GM18858 (cell line): ENCODE data around the gene VPS8.
"Not testable (repeated sequence)": the region's sequence is repeated elsewhere in the genome, so short reads cannot be mapped to it uniquely, and the experiment has no call there.

ENCODE experiments used
- ATAC-seq: cut with Tn5 transposase; IDR thresholded peaks from one replicate; pipeline ENCODE4 v1.9.1; 2021; ENCODE audit not compliant: unreplicated experiment

The VPS8 gene

DNA sequence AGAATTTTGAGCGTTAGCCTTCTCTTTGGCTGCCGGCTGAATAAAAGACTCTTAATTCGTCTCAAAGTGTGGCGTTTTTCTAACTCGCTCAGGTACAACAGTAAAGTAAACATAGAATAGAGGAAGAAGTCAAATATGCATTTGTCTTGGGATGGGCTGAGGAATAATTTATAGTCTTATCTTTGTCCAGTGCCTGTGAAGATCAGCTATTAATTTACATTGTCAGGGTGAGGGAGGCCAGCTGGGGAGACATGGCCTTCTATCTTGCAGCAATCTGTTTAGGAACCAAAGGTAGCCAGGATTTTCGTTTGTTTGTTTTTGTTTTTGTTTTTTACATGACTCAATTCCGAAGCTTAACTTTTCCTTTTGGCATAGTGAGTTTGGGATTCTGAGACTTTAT, 100.2 kb downstream of the VPS8 start:
- ATAC-seq, result no peak

DNA sequence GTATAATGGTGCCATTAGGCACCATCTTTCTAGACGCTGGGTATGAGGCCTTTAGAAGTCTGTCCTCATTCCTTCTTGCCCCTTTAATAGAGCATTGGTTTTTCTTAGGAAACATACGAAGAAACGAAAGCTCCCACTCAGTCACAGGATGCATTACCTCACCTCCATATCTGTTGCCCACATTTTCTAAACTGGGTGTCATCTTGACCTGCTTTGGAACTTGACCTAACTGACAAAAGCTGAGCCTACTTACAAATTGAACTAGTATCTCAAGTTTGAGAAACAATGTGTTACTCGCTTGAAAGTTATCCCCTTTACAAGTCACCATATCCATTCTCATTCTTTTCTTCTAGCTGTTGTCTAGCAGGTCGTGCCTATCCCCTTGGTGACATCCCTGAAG, 102.7 kb downstream of the VPS8 start:
- no peak for ATAC-seq

DNA sequence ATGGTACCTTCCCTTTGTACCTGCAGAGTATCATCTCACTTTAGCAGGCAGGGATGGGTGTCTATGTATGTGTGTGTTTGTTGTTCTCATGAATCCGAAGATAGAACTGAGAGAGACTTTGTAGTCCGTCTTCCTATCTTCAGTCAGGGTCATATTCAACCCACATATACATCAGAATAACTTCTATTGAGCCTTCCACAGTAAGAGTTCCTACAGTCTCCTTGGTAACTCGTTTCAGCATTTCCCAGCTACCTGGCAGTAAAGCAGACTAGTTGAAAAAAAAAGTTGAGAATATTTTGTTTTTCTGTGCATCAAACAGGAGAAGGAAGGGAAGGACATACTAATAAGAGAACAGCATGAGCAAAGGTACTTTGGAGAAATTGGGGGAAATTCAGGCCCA, 106.8 kb downstream of the VPS8 start:
- ATAC-seq, result no peak

DNA sequence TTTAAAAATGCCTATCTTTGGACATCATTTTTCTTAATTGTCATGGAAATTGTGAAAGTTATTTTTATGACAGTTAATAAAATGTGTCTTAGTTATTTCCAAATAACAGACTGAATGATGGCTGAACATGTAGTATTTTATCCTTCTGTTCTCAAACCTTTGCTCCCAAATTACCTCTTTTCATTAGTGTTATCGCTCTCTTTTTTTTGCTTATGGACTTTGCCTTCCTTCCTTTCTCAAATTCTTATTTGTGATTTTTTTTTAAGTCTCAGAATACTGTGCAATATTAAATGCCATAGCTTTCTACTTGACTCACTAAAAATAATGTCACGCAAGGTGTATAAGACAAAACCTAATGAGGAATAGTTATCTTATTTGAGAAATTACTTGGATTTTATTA, 107.7 kb downstream of the VPS8 start:
- no peak for ATAC-seq

DNA sequence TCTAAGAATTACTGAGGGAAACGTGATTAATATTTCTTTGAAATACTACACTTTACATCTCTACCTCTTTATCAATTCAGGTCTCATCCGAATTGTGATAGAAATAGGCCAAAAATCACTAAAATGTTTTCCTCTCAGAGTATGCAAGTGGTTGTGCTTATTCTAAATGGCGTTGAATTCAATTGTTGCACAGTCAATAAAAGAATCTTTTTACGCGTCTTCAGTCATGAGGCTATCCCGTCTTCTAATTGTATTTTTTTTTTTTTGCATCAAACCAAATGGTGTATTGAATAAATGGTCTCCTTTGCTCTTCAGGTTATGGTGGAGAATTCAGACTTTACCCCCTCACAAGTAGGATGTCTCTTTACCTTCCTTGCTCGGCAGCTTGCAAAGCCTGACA, 112.6 kb downstream of the VPS8 start:
- no peak for ATAC-seq

DNA sequence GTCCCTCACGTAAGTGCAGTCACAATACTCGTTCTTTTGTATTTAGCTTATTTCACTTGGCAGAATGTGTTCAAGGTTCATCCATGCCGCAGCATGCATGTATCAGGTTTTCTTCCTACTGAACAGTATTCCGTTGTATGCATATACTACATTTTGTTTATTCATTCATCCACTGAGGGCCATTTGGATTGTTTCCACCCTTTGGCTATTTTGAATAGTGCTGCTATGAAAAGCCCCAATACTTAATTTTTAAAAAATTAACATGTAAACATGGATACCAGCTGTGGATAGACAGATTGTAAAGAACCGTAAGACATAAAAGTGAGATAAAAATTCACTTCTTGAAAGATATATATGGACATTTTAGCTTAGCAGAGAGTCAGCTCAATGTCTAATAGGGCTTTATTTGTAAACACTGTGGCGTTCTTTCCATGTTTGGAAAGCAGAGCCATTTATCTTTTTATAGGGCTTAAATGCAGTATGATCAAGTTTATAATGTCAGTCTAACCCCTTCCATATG, 115.9 kb downstream of the VPS8 start:
- ATAC-seq, result no peak

DNA sequence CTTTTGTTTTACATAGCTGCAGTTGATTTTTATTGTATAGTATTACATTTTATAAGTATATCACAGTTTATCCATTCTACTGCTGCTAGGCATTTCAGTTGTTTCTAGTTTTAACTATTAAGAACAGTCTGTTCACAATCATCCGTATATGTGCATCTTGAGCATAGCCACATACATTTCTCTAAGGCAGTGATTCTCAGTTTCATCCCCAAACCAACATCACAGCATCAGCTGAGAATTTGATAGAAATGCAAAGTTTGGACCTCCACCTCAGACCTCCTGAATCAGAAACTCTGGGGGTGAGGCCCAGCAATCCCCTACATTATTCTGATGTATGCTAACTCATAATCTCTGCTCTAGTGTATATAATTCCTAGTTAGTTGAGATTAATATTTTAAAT, 120.8 kb downstream of the VPS8 start:
- ATAC-seq, result no peak

DNA sequence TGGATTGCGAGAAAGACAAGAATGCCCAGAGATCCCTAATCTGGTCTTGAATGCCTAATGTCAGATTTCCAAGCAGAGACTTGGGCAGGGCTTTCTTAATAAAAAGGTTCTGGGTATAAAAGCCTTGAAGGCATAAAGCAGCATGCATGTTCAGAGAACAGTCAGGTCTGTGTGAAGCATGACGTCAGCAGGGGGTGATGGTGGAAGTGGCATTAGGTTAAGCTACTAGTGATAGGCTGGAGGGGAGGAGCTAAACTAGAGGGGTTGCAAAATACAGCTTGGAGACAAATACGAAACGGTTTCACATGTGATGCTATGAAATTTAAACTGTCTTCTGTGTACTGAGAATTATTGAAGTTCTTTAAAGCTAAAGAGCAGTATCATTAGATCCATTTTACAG, 125.6 kb downstream of the VPS8 start:
- no peak for ATAC-seq

DNA sequence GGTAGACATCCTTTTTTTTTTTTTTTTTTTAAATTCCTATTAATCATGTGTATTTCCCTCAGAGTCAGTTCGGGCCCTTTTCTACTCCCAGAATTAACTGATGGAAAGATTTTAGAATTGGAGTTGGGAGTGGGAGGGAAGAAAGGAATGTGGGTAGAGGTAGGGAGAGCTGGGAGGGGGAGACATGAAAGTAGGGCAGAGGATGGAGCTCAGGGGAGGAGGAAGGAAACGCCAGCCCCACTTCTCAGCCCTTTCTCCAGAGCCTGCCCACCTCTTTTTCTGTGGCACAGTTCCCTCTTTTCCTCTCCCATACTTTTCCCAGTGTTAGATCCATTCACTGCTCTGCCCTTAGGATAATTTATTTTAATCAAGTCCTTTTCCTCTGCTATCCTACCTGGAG, 129.4 kb downstream of the VPS8 start:
- no peak for ATAC-seq

DNA sequence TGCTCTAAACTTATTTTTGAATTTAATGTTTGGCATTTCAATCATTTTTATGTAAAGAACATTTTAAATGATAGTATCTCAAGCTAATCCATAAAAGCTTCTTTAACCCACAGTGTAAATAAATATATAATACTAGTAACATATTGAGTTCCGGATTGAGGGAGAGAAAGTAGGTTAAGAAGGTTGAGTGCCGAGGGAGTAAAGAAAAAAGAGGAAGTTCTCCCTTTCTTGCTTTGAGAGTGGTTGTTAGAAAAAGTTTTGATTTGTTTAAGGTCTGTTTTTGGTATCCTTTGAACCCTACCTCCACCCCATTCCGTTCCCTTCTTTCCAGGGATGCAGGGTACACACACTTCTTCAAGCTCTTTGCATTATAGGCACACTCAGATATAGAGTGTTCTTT, 130.8 kb downstream of the VPS8 start:
- ATAC-seq, result no peak

DNA sequence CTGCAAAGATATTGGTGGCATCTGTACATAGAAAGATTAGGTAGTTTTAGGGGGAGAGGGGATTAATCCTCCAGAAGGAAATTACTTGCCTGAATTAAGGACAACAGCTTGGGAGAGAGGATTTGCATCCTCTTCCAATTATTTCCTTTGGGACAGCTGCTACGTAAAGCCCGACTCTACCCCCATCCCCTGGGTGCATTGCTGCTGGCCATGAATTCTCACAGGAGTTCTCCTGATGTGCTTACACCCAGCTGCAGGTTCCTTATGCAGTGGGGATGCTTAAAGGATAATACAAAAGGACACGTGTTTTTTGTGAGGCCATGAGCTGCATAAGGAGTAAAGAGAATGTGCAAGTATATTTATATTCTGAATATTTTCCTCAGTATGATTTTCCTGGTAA, 132.3 kb downstream of the VPS8 start:
- no peak for ATAC-seq

DNA sequence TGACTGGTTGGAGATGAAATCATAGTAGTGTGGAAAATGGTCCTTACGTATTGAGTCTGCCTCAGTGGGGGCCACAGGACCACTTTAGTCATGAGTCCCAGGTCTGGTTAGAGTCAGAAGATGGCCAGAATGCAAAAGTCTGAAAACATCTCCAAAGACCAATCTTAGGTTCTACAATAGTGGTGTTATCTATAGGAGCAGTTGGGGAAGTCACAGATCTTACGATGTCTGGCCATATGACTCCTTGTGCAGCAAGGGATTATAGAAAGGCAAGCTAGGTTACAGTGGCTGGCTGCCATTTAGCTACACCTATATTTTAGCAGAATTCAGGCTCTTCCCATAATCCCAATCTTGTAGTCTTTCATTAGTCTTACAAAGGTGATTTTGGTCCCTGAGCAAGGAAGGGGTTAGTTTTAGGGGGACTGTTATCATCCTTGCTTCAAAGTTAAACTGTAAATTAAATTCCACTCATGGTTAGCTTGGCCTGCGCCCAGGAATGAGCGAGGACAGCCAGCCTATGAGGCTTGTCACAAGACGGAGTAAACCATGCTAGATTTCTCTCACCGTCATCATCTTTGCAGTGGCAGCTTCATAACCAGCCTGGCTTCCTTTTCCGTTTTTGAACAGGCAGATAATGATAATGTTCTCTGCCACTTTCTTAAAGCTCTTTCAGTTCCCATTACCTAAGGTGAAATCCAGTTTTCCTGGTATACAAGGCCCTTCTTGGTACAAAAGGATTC, 134.1 kb downstream of the VPS8 start:
- ATAC-seq, result no peak

DNA sequence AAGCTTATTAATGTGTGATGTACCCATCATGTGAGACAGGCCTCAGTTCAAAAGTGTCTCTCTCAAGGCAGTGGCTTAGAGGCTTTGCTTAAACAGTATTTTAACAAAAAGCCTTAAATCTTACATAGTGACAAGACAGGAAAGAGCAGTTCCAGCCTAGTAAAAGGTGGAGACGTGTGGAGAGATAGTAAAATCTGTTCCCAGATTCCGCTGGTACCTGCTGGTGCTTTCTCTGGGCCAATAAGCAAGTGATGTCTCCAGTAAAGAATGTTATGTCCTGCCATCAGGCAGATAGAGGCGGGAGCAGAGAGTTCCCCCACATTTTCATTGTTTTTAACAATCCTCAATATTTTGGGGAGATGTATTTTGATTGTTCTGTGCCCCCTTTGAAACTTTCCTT, 135.0 kb downstream of the VPS8 start:
- no peak for ATAC-seq

DNA sequence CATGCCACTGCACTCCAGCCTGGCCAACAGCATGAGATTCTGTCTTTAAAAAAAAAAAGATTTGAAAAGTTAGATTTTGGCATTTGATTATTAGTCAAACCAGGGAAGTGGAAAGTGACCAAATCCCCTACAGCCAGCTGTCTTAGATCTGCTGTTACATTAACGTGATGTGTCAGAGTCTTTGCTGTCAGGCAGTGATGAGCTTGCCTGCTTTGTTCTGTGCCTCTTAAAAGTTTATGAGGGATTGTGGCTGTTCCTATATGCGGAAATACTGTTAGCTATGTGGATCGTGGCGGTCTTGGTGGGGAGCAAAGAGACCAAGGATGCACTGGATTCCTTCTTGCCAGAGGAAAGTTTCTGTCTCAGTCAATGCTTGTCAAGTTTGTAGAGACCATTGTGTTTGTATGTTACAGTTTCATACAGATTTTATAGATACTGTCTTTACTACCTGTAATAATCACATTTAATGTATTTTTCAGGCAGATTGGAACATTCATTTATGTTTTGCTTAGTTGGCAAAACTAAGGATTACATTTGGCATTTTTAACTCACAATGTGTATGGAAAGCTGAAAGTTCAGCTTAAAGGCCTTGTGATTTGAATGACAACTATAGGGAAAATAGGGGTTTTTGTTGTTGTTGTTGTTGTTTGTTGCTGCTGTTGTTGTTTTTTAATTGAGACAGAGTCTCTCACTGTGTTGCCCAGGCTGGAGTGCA, 137.4 kb downstream of the VPS8 start:
- no peak for ATAC-seq

DNA sequence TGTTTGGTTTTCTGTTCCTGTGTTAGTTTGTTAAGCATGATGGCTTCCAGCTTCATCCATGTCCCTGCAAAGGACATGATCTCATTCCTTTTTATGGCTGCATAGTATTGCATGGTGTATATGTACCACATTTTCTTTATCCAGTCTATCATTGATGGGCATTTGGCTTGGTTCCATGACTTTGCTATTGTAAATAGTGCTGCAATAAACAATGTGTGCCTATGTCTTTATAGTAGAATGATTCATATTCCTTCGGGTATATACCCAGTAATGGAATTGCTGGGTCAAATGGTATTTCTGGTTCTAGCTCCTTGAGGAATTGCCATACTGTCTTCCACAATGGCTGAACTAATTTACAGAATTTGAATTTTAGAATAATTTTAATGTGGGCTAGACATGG, 138.8 kb downstream of the VPS8 start:
- ATAC-seq, result not testable (repeated sequence)

DNA sequence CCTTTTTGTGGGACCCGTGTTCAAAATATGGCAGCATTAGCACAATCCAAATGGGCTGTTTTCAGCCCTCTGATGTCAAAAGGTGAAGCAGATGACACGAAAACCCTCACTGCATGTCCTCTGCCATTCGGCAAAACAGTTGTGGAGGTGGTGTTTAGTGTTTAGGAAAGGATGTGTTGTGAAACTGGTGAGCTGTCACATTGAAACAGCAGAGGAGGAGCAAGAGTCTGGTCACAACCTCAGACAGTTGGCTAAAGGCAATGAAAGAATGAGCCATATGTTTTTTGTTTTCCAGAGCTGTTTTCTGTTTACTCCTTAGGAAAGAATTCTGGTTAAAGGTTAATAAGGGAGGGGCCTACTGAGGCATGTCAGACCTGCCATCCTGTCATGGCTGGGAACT, 140.7 kb downstream of the VPS8 start:
- no peak for ATAC-seq

DNA sequence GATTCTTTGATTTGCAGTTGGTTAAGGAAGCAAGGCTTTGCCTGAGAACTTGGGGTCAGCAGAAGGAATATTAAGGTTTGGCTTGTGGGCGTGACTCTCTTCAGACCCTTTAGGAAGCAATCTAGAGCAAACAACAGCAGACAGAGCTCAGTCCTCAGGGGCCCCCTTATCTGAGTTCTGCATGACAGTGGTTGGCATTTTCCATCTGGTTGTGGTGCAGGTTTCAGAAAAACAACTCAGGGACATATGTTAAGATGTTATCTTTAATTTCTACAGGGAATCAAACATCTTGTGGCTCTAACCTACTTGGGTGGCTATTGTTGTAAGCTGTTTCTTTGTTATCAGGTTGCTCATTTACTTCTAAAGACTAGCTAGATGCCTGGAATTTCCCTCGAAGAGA, 141.4 kb downstream of the VPS8 start:
- no peak for ATAC-seq

DNA sequence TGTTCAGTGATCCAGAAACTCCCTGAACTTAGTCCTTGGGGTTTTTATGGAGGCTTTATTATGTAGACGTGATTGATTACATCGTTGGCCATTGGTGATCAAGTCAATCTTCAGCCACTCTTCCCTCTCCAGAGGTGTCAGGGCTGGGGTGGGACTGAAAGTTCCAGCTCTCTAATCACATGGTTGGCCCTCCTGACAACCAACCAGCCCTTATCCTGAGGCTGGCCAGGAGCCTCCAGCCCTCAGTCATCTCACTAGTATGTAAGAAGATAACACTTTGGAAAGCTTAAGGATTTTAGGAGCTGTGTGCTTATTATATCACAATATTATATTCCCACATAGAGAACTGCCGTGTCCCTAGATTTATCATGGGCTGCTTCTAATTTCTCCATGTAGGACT, 142.3 kb downstream of the VPS8 start:
- no peak for ATAC-seq

DNA sequence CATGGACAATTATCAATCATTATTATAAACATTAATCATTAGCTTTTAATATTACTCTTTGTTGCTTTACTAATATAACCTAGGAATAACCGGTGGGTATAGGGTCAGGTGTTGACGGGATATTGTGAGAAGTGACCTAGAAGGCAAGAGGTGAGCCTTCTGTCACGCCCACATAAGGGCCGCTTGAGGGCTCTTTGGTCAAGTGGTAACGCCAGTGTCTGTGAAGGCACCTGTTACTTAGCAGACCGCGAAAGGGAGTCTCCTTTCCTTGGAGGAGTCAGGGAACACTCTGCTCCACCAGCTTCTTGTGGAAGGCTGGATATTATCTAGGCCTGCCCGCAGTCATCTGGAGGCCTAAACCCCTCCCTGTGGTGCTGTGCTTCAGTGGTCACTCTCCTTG, 142.9 kb downstream of the VPS8 start:
- not testable (repeated sequence) for ATAC-seq

DNA sequence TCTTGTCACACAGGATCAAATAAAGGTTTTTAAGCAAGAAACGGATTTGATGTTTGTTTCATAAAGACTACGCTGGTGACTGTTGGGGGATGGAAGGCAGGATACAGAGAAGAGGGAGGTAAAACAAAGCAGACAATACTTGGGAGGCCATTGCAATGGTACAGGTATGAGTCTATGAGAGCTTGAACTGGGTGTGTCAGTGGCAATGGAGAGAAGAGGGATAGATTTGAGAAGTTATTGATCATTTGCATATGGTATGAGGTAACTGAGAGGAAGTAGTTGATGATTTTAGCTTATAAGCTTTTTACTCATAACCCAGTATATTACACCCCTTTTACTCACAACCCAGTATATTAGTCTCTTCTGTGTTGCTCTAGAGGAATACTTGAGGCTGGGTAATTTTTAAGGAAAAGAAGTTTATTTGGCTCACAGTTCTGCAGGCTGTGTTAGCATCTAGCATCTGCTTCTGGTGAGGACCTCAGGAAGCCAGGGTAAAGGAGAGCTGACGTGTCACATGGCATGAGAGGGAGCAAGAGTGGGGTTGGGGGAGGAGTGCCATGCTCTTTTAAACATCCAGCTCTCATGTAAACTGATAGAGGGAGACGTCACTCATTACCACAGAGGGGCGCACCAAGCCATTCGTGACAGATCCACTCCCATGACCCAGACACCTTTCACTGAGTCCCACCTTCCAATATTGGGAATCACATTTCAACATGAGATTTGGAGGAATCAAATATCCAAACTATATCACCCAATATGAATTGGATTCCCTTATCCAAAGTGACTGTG, 153.9 kb downstream of the VPS8 start:
- ATAC-seq, result no peak

DNA sequence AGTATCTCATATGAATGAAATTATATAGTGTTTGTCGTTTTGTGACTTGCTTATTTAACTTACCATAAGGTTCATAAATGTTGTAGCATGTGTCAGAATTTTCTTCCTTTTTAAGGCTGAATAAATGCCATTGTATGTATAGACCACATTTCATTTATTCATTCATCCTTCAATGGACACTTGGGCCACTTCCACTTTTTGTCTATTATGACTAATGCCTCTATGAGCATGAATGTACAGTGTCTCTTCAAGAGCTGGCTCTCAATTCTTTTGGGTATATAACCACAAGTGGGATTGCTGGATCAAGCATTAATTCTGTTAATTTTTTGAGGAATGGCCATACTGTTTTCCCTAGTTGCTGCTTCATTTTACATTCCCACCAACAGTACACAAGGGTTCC, 156.1 kb downstream of the VPS8 start:
- ATAC-seq, result no peak

DNA sequence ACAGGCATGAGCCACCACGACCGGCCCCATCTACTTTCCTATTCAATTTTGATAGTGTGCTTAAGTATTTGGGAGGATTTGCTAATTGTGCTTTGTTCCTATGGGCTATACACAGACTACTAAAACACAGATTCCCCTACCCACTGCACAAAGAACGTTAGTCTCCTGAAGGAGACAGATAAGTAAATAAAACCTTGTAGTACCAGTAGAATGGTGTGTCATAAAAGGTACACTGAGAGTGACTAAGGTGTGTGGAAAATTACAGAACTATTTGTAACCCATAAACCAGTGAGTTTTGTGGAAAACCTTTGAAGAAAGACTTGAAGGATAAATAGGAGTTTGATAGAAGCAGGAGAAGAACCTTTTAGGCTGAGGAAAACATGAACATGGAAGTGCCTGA, 158.2 kb downstream of the VPS8 start:
- ATAC-seq, result no peak
